ENCODE results near the gene GRAMD1B. TPM values are rescaled to one million over a fixed set of nuclear protein-coding genes. Genes with fewer than 3 reads are reported as not detected.

GRAMD1B gene
- total and polyA plus RNA-seq, 8 donors: 1.1 to 4.8 (median 2.2) TPM

GRCh38 chr11:123564221-123564620 lies 134.2 kb downstream of the GRAMD1B start:
- H3K27ac ChIP-seq: no peak overlapping the region
- FAIRE-seq: no peak

GRCh38 chr11:123566852-123567251 lies 136.8 kb downstream of the GRAMD1B start:
- Histone ChIP-seq H3K4me3 (no peak overlapping the region), H3K36me3 (no peaks in the 10 kb centered on the region), H3K27ac (no peak overlapping the region), H3K4me1 (no peaks in the 10 kb centered on the region), H3K9me3 (no peaks in the 10 kb centered on the region), H3K27me3 (no peaks in the 10 kb centered on the region)
- no peak for TF ChIP-seq CTCF (IDR thresholded peaks at IDR 0.05)
- WGBS, 2 donors: 78 to 85% methylated on average over 4 of the region's 4 CpGs
- DNase-seq: no peak
- intact Hi-C loops (cut with DNase I): no loop called here
- no peak for ATAC-seq
- FAIRE-seq: no peak

More at GRCh38 chr11:123564221-123564620, 134.2 kb downstream of the GRAMD1B start:
- Histone ChIP-seq H3K4me3 (no peak overlapping the region), H3K4me1 (peaks cover 0 to 5% (median 0%) of the 10 kb centered on the region in 3 donors), H3K9me3 (no peaks in the 10 kb centered on the region), H3K36me3 (no peaks in the 10 kb centered on the region), H3K27me3 (no peaks in the 10 kb centered on the region)
- WGBS, 2 donors: 97 to 99% methylated on average over 3 of the region's 3 CpGs
- DNase-seq (no peak), ATAC-seq (no peak)
- no peak for TF ChIP-seq CTCF (IDR thresholded peaks at IDR 0.05)
- intact Hi-C loops (cut with DNase I): no loop called here

- 64 to 70% methylated on average over 1 of the region's 1 CpG for WGBS, 2 donors
- no peak for FAIRE-seq
- no peak for TF ChIP-seq CTCF (IDR thresholded peaks at IDR 0.05)
- DNase-seq: no peak
- Histone ChIP-seq H3K27me3 (no peaks in the 10 kb centered on the region), H3K36me3 (no peaks in the 10 kb centered on the region), H3K4me3 (no peak overlapping the region), H3K4me1 (no peaks in the 10 kb centered on the region), H3K27ac (no peak overlapping the region), H3K9me3 (no peaks in the 10 kb centered on the region)
- intact Hi-C loops (cut with DNase I): no loop called here
- no peak for ATAC-seq
Observed at GRCh38 chr11:123567466-123567865, 137.4 kb downstream of the GRAMD1B start.

- FAIRE-seq (no peak), DNase-seq (no peak), ATAC-seq (no peak)
- intact Hi-C loops (cut with DNase I): no loop called here
- no peak for TF ChIP-seq CTCF (IDR thresholded peaks at IDR 0.05)
- 63 to 65% methylated on average over 7 of the region's 7 CpGs for WGBS, 2 donors
- no peaks in the 10 kb centered on the region for H3K4me1 ChIP-seq
- H3K9me3 ChIP-seq: no peaks in the 10 kb centered on the region
- no peaks in the 10 kb centered on the region for H3K36me3 ChIP-seq
- H3K4me3 ChIP-seq: no peak overlapping the region
- H3K27me3 ChIP-seq: no peaks in the 10 kb centered on the region
- H3K27ac ChIP-seq: no peak overlapping the region
Observed at GRCh38 chr11:123568367-123568870, 138.3 kb downstream of the GRAMD1B start.

- FAIRE-seq (no peak), ATAC-seq (no peak), DNase-seq (no peak)
- Histone ChIP-seq H3K36me3 (no peaks in the 10 kb centered on the region), H3K27me3 (no peaks in the 10 kb centered on the region), H3K9me3 (no peaks in the 10 kb centered on the region), H3K4me3 (no peak overlapping the region), H3K27ac (no peak overlapping the region), H3K4me1 (no peaks in the 10 kb centered on the region)
- intact Hi-C loops (cut with DNase I): no loop called here
- TF ChIP-seq CTCF (IDR thresholded peaks at IDR 0.05): no peak
- 80 to 88% methylated on average over 5 of the region's 5 CpGs for WGBS, 2 donors
Observed at GRCh38 chr11:123569393-123569792, 139.3 kb downstream of the GRAMD1B start.
